IPS-18c (cell line): Measurements from ENCODE around the gene TAOK3.

Experiments used
- H3K4me3 ChIP-seq: 2 replicates; pipeline ENCODE4 v1.7.0; 2013; ENCODE audit warnings: low read depth, mild to moderate bottlenecking, low read length, moderate library complexity; ENCODE audit not compliant: insufficient read depth
- H3K9me3 ChIP-seq: one replicate; pipeline ENCODE4 v1.6.1; 2013; ENCODE audit warnings: mild to moderate bottlenecking, low read length, moderate library complexity; ENCODE audit not compliant: control insufficient read depth, insufficient read depth

TAOK3 gene

GRCh38 chr12:118376089-118377020, 3.6 kb upstream of the TAOK3 start, which contains the start of gene SUDS3:
SUDS3 (plus strand) TSS chr12:118376555; CDS start chr12:118376692, 137 bp downstream.
- peaks cover under 1% of the 10 kb centered on the region for H3K9me3 ChIP-seq
- H3K4me3 ChIP-seq, result peak within 1 kb of the TSS; percentile 95

- H3K4me3 ChIP-seq, result no peak overlapping the region
- peaks cover 2% of the 10 kb centered on the region for H3K9me3 ChIP-seq
Observed at GRCh38 chr12:118375348-118375747, 2.6 kb upstream of the TAOK3 start.

- H3K4me3 ChIP-seq, result no peak overlapping the region
- H3K9me3 ChIP-seq, result peaks cover 2% of the 10 kb centered on the region
Observed at GRCh38 chr12:118374909-118375308, 2.2 kb upstream of the TAOK3 start.

- no peak overlapping the region for H3K4me3 ChIP-seq
Observed at GRCh38 chr12:118374126-118374725, 1.5 kb upstream of the TAOK3 start.

GRCh38 chr12:118373616-118374015, 909 bp upstream of the TAOK3 start:
- Histone ChIP-seq H3K4me3 (peak overlapping the region; percentile 62; the same call in 1 of the 2 replicates), H3K9me3 (peaks cover 2% of the 10 kb centered on the region)

More at GRCh38 chr12:118374126-118374725, 1.5 kb upstream of the TAOK3 start:
- peaks cover 2% of the 10 kb centered on the region for H3K9me3 ChIP-seq

GRCh38 chr12:118371321-118372282, 1.1 kb downstream of the TAOK3 start:
- peaks cover 4% of the 10 kb centered on the region for H3K9me3 ChIP-seq
- peak overlapping the region; percentile 91 for H3K4me3 ChIP-seq

- Histone ChIP-seq H3K9me3 (peaks cover 4% of the 10 kb centered on the region), H3K4me3 (no peak overlapping the region)
Observed at GRCh38 chr12:118370601-118371000, 2.1 kb downstream of the TAOK3 start.

- no peak overlapping the region for H3K4me3 ChIP-seq
Observed at GRCh38 chr12:118368821-118369220, 3.9 kb downstream of the TAOK3 start.

GRCh38 chr12:118361889-118362288, 10.8 kb downstream of the TAOK3 start:
- Histone ChIP-seq H3K4me3 (no peak overlapping the region), H3K9me3 (peaks cover 2% of the 10 kb centered on the region)

More at GRCh38 chr12:118368821-118369220, 3.9 kb downstream of the TAOK3 start:
- peaks cover 4% of the 10 kb centered on the region for H3K9me3 ChIP-seq

- no peak overlapping the region for H3K4me3 ChIP-seq
- H3K9me3 ChIP-seq, result no peaks in the 10 kb centered on the region
Observed at GRCh38 chr12:118361092-118361404, 11.7 kb downstream of the TAOK3 start.

- no peaks in the 10 kb centered on the region for H3K9me3 ChIP-seq
- no peak overlapping the region for H3K4me3 ChIP-seq
Observed at GRCh38 chr12:118359541-118359915, 13.2 kb downstream of the TAOK3 start.

GRCh38 chr12:118358612-118359540, 13.8 kb downstream of the TAOK3 start:
- H3K9me3 ChIP-seq, result no peaks in the 10 kb centered on the region
- H3K4me3 ChIP-seq, result no peak overlapping the region

GRCh38 chr12:118358008-118358359, 14.7 kb downstream of the TAOK3 start:
- Histone ChIP-seq H3K4me3 (no peak overlapping the region), H3K9me3 (no peaks in the 10 kb centered on the region)

- no peak overlapping the region for H3K4me3 ChIP-seq
- no peaks in the 10 kb centered on the region for H3K9me3 ChIP-seq
Observed at GRCh38 chr12:118357257-118358007, 15.3 kb downstream of the TAOK3 start.

- Histone ChIP-seq H3K9me3 (no peaks in the 10 kb centered on the region), H3K4me3 (no peak overlapping the region)
Observed at GRCh38 chr12:118356809-118357256, 15.9 kb downstream of the TAOK3 start.

- Histone ChIP-seq H3K4me3 (no peak overlapping the region), H3K9me3 (no peaks in the 10 kb centered on the region)
Observed at GRCh38 chr12:118355843-118356242, 16.9 kb downstream of the TAOK3 start.
